ENCODE data around the gene MX1. TPM values are rescaled to one million over a fixed set of nuclear protein-coding genes. Genes with fewer than 3 reads are reported as not detected.

The MX1 gene
- total RNA-seq, 1 experiment from 2014 or later, result 1.8 TPM

DNA sequence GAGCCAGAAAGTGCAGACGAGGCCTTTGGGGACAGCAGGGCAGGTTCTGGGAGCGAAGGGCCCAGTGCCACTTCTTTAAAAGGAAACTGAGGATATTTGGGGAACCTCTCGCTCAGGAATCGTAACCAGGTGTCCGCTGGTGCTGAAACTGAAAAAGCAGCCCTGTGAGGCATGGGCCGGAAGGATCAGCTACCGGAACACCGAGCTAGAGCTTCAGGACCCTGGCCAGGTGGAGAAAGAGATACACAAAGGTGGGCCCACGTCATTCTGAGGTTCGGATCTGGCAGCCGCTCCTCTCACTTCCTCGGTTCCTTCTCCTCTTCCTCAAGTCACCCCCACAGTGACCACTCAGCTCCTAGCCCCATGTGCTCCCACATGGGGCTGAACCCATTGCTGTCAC is 46.1 kb upstream of the MX1 start:
- no peak for DNase-seq (ENCODE audit: unreplicated experiment)
- Mint-ChIP-seq H3K4me3 (ENCODE audit: unreplicated experiment) (no peak overlapping the region), H3K27me3 (ENCODE audit: insufficient read depth, unreplicated experiment) (no peaks in the 10 kb centered on the region), H3K36me3 (ENCODE audit: insufficient read depth, unreplicated experiment) (no peaks in the 10 kb centered on the region), H3K27ac (ENCODE audit: low read depth, unreplicated experiment) (no peak overlapping the region), H3K4me1 (ENCODE audit: insufficient read depth, unreplicated experiment) (no peaks in the 10 kb centered on the region), H3K9me3 (ENCODE audit: unreplicated experiment) (no peaks in the 10 kb centered on the region)
- POLR2A ChIA-PET, result interaction anchor here (0.6 kb wide), 1 partner anchor 500 kb away, joined by 3 read pairs; no protein-coding TSS in a partner anchor
- no TSS peak for BruUV-seq (replicated peaks)
- CTCF ChIA-PET, result interaction anchor here (0.7 kb wide), 1 partner anchor 75 kb away, joined by 4 read pairs; no protein-coding TSS in a partner anchor
- TF ChIP-seq, protein P1, sequence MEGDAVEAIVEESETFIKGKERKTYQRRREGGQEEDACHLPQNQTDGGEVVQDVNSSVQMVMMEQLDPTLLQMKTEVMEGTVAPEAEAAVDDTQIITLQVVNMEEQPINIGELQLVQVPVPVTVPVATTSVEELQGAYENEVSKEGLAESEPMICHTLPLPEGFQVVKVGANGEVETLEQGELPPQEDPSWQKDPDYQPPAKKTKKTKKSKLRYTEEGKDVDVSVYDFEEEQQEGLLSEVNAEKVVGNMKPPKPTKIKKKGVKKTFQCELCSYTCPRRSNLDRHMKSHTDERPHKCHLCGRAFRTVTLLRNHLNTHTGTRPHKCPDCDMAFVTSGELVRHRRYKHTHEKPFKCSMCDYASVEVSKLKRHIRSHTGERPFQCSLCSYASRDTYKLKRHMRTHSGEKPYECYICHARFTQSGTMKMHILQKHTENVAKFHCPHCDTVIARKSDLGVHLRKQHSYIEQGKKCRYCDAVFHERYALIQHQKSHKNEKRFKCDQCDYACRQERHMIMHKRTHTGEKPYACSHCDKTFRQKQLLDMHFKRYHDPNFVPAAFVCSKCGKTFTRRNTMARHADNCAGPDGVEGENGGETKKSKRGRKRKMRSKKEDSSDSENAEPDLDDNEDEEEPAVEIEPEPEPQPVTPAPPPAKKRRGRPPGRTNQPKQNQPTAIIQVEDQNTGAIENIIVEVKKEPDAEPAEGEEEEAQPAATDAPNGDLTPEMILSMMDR (IDR thresholded peaks at IDR 0.05; ENCODE audit: unreplicated experiment), result no peak
- intact Hi-C loops (cut with micrococcal nuclease), result no loop called here

DNA sequence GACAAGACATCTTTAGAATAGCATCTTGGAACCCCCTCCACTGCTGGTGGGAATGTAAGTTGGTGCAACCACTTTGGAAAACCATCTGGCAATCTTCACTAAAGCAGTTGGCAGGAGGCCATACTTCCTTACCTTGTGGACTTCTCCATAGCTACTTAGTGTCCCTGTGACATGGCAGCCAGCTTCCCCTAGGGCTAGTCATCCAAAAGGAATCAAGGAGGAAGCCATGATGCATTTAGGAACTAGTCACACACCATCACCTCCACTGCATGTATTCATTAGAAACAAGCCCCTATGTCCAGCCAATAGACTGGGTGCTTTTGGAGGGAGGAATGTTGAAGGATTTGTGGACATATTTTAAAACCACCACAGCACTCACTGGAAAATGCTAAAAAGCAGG is 44.3 kb upstream of the MX1 start:
- POLR2A ChIA-PET, result no interaction called here
- H3K27ac Mint-ChIP-seq (ENCODE audit: low read depth, unreplicated experiment), result no peak overlapping the region
- CTCF ChIA-PET, result no interaction called here
- intact Hi-C loops (cut with micrococcal nuclease), result no loop called here
- no peaks in the 10 kb centered on the region for H3K9me3 Mint-ChIP-seq (ENCODE audit: unreplicated experiment)
- no peaks in the 10 kb centered on the region for H3K36me3 Mint-ChIP-seq (ENCODE audit: insufficient read depth, unreplicated experiment)
- BruUV-seq (replicated peaks), result no TSS peak
- H3K4me1 Mint-ChIP-seq (ENCODE audit: insufficient read depth, unreplicated experiment), result peaks cover 2% of the 10 kb centered on the region
- TF ChIP-seq, protein P1 (IDR thresholded peaks at IDR 0.05; ENCODE audit: unreplicated experiment), result no peak
- H3K27me3 Mint-ChIP-seq (ENCODE audit: insufficient read depth, unreplicated experiment), result peaks cover 5% of the 10 kb centered on the region
- no peak overlapping the region for H3K4me3 Mint-ChIP-seq (ENCODE audit: unreplicated experiment)
- DNase-seq (ENCODE audit: unreplicated experiment), result no peak

DNA sequence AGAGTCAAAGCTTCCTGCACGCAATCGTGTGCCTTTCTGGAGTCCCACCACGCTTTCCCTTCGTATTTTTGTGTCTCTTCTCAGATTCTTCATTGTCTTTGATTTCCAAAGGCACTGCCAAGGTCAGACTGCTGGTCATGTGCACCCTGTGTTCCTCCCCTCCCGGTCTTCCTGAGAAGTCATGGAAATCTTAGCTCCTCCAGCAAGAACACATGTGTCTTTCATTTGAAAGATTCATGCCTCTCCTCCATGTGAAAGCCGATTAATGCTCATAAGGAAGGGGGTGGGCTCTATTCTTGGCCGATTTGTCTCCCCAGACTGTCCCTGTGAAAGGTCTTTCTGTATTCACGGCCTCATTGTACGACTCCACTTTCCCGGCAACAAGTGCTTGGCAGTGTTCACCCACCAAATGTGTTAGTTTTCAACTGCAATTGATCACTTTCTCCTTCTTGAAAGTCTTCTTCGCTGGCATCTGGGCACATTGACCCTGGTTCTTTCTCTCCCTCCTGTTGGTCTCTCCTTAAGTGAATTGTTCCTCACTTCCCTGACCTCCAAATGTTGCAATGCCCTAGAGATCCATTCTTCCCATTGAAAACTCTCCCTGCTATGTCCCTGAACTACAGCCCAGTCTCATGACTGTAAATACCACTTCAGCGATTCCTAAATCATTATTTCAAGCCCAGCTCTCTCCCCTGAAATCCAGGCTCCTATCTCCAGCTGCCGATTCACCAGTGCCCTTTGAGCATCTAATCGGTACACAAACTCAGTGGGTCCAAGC is 38.8 kb upstream of the MX1 start:
- Mint-ChIP-seq H3K4me1 (ENCODE audit: insufficient read depth, unreplicated experiment) (peaks cover 5% of the 10 kb centered on the region), H3K9me3 (ENCODE audit: unreplicated experiment) (no peaks in the 10 kb centered on the region), H3K27ac (ENCODE audit: low read depth, unreplicated experiment) (no peak overlapping the region), H3K27me3 (ENCODE audit: insufficient read depth, unreplicated experiment) (peaks cover 26% of the 10 kb centered on the region), H3K36me3 (ENCODE audit: insufficient read depth, unreplicated experiment) (no peaks in the 10 kb centered on the region), H3K4me3 (ENCODE audit: unreplicated experiment) (no peak overlapping the region)
- intact Hi-C loops (cut with micrococcal nuclease), result no loop called here
- ChIA-PET CTCF (interaction anchor here (0.7 kb wide), 1 partner anchor 244 kb away, joined by 3 read pairs; no protein-coding TSS in a partner anchor), POLR2A (no interaction called here)
- DNase-seq (ENCODE audit: unreplicated experiment), result no peak
- TF ChIP-seq, protein P1 (IDR thresholded peaks at IDR 0.05; ENCODE audit: unreplicated experiment), result no peak
- BruUV-seq (replicated peaks), result no TSS peak

DNA sequence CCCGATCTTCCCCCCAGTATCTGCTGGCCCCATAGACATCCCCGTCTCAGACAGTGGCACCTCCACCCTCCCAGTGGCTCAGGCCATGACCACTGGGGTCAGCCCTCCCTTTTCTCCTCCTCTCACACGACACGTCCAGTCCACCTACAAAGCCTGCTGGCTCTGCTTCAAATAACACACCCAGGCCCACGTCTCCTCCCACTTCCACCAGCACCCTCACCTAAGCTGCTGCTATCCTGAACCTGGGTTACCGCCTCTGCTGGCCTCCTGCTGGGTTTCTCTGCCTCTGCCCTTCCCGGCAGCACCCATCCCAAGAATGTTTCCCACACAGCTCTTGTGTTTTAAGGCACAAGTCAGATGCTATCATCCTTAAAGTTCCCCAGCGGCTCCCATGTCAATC is 38.2 kb upstream of the MX1 start:
- POLR2A ChIA-PET, result no interaction called here
- peaks cover 5% of the 10 kb centered on the region for H3K4me1 Mint-ChIP-seq (ENCODE audit: insufficient read depth, unreplicated experiment)
- H3K36me3 Mint-ChIP-seq (ENCODE audit: insufficient read depth, unreplicated experiment), result no peaks in the 10 kb centered on the region
- BruUV-seq (replicated peaks), result no TSS peak
- H3K27ac Mint-ChIP-seq (ENCODE audit: low read depth, unreplicated experiment), result no peak overlapping the region
- DNase-seq (ENCODE audit: unreplicated experiment), result no peak
- no peaks in the 10 kb centered on the region for H3K9me3 Mint-ChIP-seq (ENCODE audit: unreplicated experiment)
- TF ChIP-seq, protein P1 (IDR thresholded peaks at IDR 0.05; ENCODE audit: unreplicated experiment), result no peak
- CTCF ChIA-PET, result no interaction called here
- peaks cover 27% of the 10 kb centered on the region for H3K27me3 Mint-ChIP-seq (ENCODE audit: insufficient read depth, unreplicated experiment)
- intact Hi-C loops (cut with micrococcal nuclease), result no loop called here
- H3K4me3 Mint-ChIP-seq (ENCODE audit: unreplicated experiment), result no peak overlapping the region

All from MCF 10A (cell line).